GM21447 (cell line): ENCODE results near the gene CHRNA7.
"Not testable (repeated sequence)": the region's sequence is repeated elsewhere in the genome, so short reads cannot be mapped to it uniquely, and the experiment has no call there.

ENCODE experiments used
- ATAC-seq: cut with Tn5 transposase; IDR thresholded peaks from one replicate; pipeline ENCODE4 v1.9.1; 2021; ENCODE audit not compliant: unreplicated experiment

Gene CHRNA7

DNA sequence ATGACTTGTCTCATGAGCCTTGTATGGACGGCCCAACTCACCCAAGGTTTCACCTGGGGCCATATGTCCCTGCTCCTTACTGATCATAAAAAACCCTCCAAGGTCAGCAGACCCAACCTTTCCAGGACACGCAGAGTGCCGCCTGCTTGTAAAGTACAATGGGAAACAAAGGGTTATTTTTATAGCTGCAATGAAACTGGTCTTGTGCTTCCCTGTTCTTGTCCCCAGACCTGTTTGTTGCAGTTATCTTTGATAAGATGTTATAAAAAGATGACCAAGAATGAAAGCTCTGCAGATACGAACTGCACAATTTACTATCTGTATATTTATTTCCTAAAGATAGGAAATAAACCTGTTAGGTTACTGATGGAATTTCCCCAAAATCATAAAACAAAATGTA is 136.0 kb downstream of the CHRNA7 start:
- ATAC-seq = not testable (repeated sequence)

GRCh38 chr15:32167913-32168312 is 137.6 kb downstream of the CHRNA7 start:
- not testable (repeated sequence) for ATAC-seq

DNA sequence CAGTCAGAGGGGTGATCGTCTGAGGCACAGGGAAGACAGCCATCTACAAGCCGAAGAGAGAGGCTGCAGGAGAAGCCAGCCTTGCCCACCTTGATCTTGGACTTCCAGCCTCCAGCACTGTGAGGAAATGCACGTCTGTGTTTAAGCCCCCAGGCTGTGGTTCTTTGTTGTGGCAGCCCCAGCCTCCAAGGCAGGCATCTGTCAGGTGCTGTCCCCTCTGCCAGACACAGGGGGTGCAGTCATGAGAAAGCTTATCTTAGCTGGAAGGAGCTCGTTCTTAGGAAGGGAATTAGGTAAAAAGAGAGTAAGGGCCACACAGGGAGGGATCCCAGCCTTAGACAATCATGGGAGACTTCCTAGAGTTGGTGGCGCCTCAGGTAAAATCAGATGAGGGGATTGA is 150.3 kb downstream of the CHRNA7 start:
- not testable (repeated sequence) for ATAC-seq

- not testable (repeated sequence) for ATAC-seq
These were observed 163.5 kb downstream of the CHRNA7 start for GRCh38 chr15:32193780-32194179.

DNA sequence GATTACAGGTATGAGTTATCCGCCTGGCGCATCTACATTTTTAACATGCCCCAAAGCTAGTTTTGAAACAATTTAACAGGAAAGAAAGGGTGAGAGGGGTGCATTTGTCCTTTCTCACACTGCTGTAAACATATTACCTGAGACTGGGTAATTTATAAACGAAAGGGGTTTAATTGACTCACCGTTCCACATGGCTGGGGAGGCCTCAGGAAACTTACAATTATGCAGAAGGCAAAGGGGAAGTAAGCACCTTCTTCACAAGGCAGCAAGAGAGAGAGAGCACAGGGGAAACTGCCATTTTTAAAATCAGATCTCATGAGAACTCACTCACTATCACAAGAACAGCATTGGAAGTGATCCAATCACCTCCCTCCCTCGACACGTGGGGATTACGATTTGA is 165.9 kb downstream of the CHRNA7 start:
- ATAC-seq = not testable (repeated sequence)

- ATAC-seq = not testable (repeated sequence)
These were observed 168.6 kb downstream of the CHRNA7 start for GRCh38 chr15:32198938-32199337.

DNA sequence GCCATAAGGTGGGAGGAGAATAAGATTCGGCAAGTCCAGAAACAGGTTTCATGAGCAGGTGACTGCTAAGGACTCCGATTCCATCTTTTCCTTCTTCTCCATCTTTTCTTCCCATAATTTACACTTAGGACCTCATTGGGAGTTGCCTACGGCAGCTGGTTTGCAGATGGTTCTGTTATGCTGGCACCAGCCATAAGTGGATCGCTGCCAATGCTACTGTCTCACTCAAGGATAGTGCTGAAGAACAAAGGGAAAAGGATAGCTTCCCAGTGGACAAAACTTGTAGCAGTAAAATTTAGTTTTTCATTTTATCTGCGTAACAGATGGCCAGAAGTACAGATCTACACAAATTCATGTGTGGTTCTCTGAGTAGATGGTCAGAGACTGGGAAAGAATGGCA is 178.8 kb downstream of the CHRNA7 start:
- not testable (repeated sequence) for ATAC-seq

DNA sequence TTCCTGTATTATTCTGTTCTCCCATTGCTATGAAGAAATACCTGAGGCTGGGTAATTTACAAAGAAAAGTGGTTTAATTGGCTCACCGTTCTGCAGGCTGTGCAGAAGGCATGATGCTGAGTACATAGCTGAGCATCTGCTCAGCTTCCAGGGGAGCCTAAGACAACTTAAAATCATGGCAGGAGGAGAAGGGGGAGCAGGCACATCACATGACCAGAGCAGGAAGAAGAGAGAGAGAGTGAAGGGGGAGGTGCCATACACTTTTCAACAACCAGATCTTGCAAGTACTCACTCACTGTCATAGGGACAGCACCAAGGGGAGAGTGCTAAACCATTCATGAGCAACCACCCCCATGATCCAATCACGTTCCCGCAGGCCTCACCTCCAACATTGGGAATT is 188.4 kb downstream of the CHRNA7 start:
- no peak for ATAC-seq
